Measurements from ENCODE around the gene ATP1A4.

DNA sequence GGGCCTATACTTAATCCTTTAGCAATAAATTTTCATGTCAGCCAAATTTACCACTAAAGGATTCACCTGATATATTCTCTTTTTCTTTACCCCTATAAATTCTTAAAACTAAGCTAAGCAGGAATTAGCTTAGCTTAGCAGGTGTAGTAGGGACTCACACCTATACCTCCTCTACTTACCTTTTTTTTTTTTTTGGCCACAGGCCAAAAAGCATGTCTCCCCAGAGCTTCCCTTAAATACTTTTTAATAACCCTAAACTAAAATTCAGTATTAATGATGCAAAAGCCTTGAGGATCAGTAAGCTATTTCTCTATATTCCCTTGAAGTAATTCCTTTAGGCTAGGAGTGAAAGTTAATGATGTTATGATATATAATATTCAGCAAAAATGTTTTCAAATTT is 77.0 kb downstream of the ATP1A4 start:
- TF ChIP-seq EZH2 (IDR thresholded peaks at IDR 0.05; ENCODE audit: insufficient read depth, poor library complexity, severe bottlenecking) = no peak
- TF ChIP-seq EZH2phosphoT487 (IDR thresholded peaks at IDR 0.05; ENCODE audit: insufficient read depth, low read depth) = no peak
